GM18861 (cell line): ENCODE data around the gene CTTNBP2.

Source experiments
- ATAC-seq: cut with Tn5 transposase; IDR thresholded peaks from one replicate; pipeline ENCODE4 v1.9.1; 2021; ENCODE audit not compliant: unreplicated experiment

Gene CTTNBP2

GRCh38 chr7:117871401-117871777, 1.9 kb downstream of the CTTNBP2 start:
- ATAC-seq: no peak

- no peak for ATAC-seq
Measured at GRCh38 chr7:117870448-117871130, 2.7 kb downstream of the CTTNBP2 start.

GRCh38 chr7:117869374-117869773, 3.9 kb downstream of the CTTNBP2 start:
- no peak for ATAC-seq

GRCh38 chr7:117863618-117864017, 9.6 kb downstream of the CTTNBP2 start:
- no peak for ATAC-seq

- ATAC-seq: no peak
Measured at GRCh38 chr7:117862378-117862777, 10.9 kb downstream of the CTTNBP2 start.

GRCh38 chr7:117859246-117859812, 13.9 kb downstream of the CTTNBP2 start:
- ATAC-seq: no peak

GRCh38 chr7:117858712-117859111, 14.5 kb downstream of the CTTNBP2 start:
- no peak for ATAC-seq

- ATAC-seq: no peak
Measured at GRCh38 chr7:117857718-117858117, 15.5 kb downstream of the CTTNBP2 start.

- ATAC-seq: no peak
Measured at GRCh38 chr7:117856196-117856595, 17.0 kb downstream of the CTTNBP2 start.

- ATAC-seq: no peak
Measured at GRCh38 chr7:117854186-117854585, 19.1 kb downstream of the CTTNBP2 start.

GRCh38 chr7:117848941-117849340, 24.3 kb downstream of the CTTNBP2 start:
- ATAC-seq: no peak

GRCh38 chr7:117844678-117845077, 28.6 kb downstream of the CTTNBP2 start:
- no peak for ATAC-seq

- no peak for ATAC-seq
Measured at GRCh38 chr7:117841611-117842010, 31.6 kb downstream of the CTTNBP2 start.

GRCh38 chr7:117841011-117841410, 32.2 kb downstream of the CTTNBP2 start:
- no peak for ATAC-seq

GRCh38 chr7:117839507-117839906, 33.7 kb downstream of the CTTNBP2 start:
- ATAC-seq: peak; percentile 53

- peak; percentile 99 for ATAC-seq
Measured at GRCh38 chr7:117837841-117838240, 35.4 kb downstream of the CTTNBP2 start.

GRCh38 chr7:117835016-117835664, 38.1 kb downstream of the CTTNBP2 start:
- ATAC-seq: no peak

GRCh38 chr7:117830422-117830954, 42.8 kb downstream of the CTTNBP2 start:
- no peak for ATAC-seq

GRCh38 chr7:117829450-117830117, 43.7 kb downstream of the CTTNBP2 start:
- no peak for ATAC-seq

- ATAC-seq: no peak
Measured at GRCh38 chr7:117828825-117829224, 44.4 kb downstream of the CTTNBP2 start.

- no peak for ATAC-seq
Measured at GRCh38 chr7:117827862-117828261, 45.4 kb downstream of the CTTNBP2 start.

GRCh38 chr7:117825132-117825531, 48.1 kb downstream of the CTTNBP2 start:
- no peak for ATAC-seq
